A549 treated with CORT108297 at 1 μM for 4 hours (cell line): ENCODE measurements around the gene KANSL2. TPM values are rescaled to one million over a fixed set of nuclear protein-coding genes. Genes with fewer than 3 reads are reported as not detected.

Source experiments
- total RNA-seq: library from RNA; stranded (reverse); fragments of 200-300 nt; extraction: Qiagen RNA extraction; gene quantifications from 5 replicates; pipeline ENCODE4 v1.2.3, GENCODE V29; 2022

Gene KANSL2
- 33.3 to 41.4 TPM (median 36.9 TPM) in 5 replicates for total RNA-seq

GRCh38 chr12:48681710-48682532, at the start of gene KANSL2:
TSS of gene KANSL2 (minus strand) at chr12:48682238. CDS start at chr12:48681632, 606 bp downstream.

GRCh38 chr12:48716493-48717251, 34.6 kb upstream of the KANSL2 start, which contains the start of gene CCNT1:
TSS of gene CCNT1 (minus strand) at chr12:48716707. CDS start at chr12:48716675, 32 bp downstream.

Other genes with a start within 250 kb of the KANSL2 start
- gene ANP32D, start 209.7 kb downstream of the KANSL2 start, total RNA-seq = not detected in 5 replicates
- not detected in 5 replicates for gene C12orf54, start 199.7 kb downstream of the KANSL2 start, total RNA-seq
- not detected in 5 replicates for gene OR8S1, start 156.6 kb downstream of the KANSL2 start, total RNA-seq
- gene LALBA, start 112.2 kb downstream of the KANSL2 start, total RNA-seq = not detected in 5 replicates
- 12.1 to 14.7 TPM (median 13.4 TPM) in 5 replicates for gene CCNT1, start 34.5 kb upstream of the KANSL2 start, total RNA-seq
- 11.9 to 16.6 TPM (median 16.2 TPM) in 5 replicates for gene ADCY6, start 106.9 kb upstream of the KANSL2 start, total RNA-seq
- gene CACNB3, start 136.3 kb upstream of the KANSL2 start, total RNA-seq = 30.2 to 46.8 TPM (median 39.7 TPM) in 5 replicates
- gene DDX23, start 169.9 kb upstream of the KANSL2 start, total RNA-seq = 77.0 to 87.8 TPM (median 85.9 TPM) in 5 replicates
- gene RND1, start 183.6 kb upstream of the KANSL2 start, total RNA-seq = 12.0 to 17.8 TPM (median 14.2 TPM) in 5 replicates
- gene FKBP11, start 243.3 kb upstream of the KANSL2 start, total RNA-seq = 44.0 to 57.4 TPM (median 56.1 TPM) in 5 replicates